Measurements from ENCODE around the gene CAMLG. TPM values are rescaled to one million over a fixed set of nuclear protein-coding genes. Genes with fewer than 3 reads are reported as not detected.

The CAMLG gene
- total and polyA plus RNA-seq, 2 of the 13 experiments (the other 11 are each of a cell fraction or from before 2014, with no cell fraction given), result 14.2 to 19.8 TPM

- TF ChIP-seq ZNF296 (CRISPR knock-in tag; conservative IDR thresholded peaks at IDR 0.05) (peak; percentile 46; the same call in 1 of the 2 replicates), KLF6 (CRISPR knock-in tag; IDR thresholded peaks at IDR 0.05) (peak; percentile 83), ZBTB26 (CRISPR knock-in tag; IDR thresholded peaks at IDR 0.05; ENCODE audit: borderline replicate concordance) (peak; percentile 78; the same call in 1 of the 2 replicates), ZSCAN29 (CRISPR knock-in tag; conservative IDR thresholded peaks at IDR 0.05) (peak; percentile 90; the same call in 1 of the 2 replicates), JARID2 (CRISPR knock-in tag; IDR thresholded peaks at IDR 0.05; ENCODE audit: insufficient replicate concordance) (peak; percentile 91), CBFB (CRISPR knock-in tag; IDR thresholded peaks at IDR 0.05) (peak; percentile 65), ZNF276 (CRISPR knock-in tag; IDR thresholded peaks at IDR 0.05; ENCODE audit: low read depth) (peak; percentile 85; the same call in 1 of the 2 replicates), CENPT (CRISPR knock-in tag; IDR thresholded peaks at IDR 0.05; ENCODE audit: low read depth) (no peak; the same call in 1 of the 2 replicates), ARNT2 (CRISPR knock-in tag; IDR thresholded peaks at IDR 0.05; ENCODE audit: low read depth) (peak; percentile 84; the same call in 1 of the 2 replicates), CREB3 (CRISPR knock-in tag; IDR thresholded peaks at IDR 0.05) (0 out of 2 replicates have a peak, but pooled peaks have one; percentile 76), SRY (CRISPR knock-in tag; IDR thresholded peaks at IDR 0.05) (peak; percentile 94), ZFP90 (CRISPR knock-in tag; IDR thresholded peaks at IDR 0.05; ENCODE audit: borderline replicate concordance) (peak; percentile 85; the same call in 1 of the 2 replicates), NRL (CRISPR knock-in tag; IDR thresholded peaks at IDR 0.05; ENCODE audit: borderline replicate concordance) (peak; percentile 84; the same call in 1 of the 2 replicates), MAZ (IDR thresholded peaks at IDR 0.05; ENCODE audit: borderline replicate concordance, low read depth, low read length) (no peak; the same call in 1 of the 2 replicates), MAZ (CRISPR knock-in tag; IDR thresholded peaks at IDR 0.05; ENCODE audit: low read depth) (peak; percentile 95), KAT2B (IDR thresholded peaks at IDR 0.05; ENCODE audit: borderline replicate concordance, low read depth, low read length) (no peak), DNMT3B (CRISPR knock-in tag; conservative IDR thresholded peaks at IDR 0.05) (no peak), SAFB2 (CRISPR knock-in tag; IDR thresholded peaks at IDR 0.05; ENCODE audit: borderline replicate concordance, low read depth) (peak; percentile 92; the same call in 1 of the 2 replicates), ZNF513 (CRISPR knock-in tag; conservative IDR thresholded peaks at IDR 0.05) (no peak), TIGD3 (CRISPR knock-in tag; IDR thresholded peaks at IDR 0.05; ENCODE audit: borderline replicate concordance) (no peak), ZNF670 (CRISPR knock-in tag; IDR thresholded peaks at IDR 0.05; ENCODE audit: borderline replicate concordance) (0 out of 2 replicates have a peak, but pooled peaks have one; percentile 41)
These were observed at the start of gene CAMLG (continued) for GRCh38 chr5:134738133-134738962.
